Measurements from ENCODE around the gene VPS4B.

VPS4B gene

DNA sequence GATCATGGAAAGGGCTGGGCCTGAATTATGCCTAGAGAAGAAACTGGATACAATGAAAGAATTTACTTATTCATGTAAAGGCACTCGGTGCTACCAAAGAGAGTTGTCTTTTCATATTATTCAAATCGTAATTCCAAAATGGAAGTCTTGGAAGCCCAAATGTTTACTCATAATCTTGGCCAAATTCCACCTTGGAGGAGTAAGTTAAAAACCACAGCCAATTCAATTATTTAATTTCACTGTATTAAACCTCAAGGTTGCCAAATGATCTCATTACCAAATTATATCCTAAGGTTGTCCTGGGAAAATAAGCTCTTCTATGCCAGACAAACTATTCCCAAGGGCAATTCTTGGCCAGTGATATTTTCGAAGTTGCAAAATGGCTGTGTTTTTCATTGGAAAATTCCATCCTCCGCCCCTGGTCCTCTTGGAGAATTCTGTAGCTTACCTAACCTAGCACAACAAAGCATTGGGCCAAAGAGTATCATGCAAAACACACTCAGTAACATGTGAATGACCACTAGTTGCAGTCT is 11.1 kb upstream of the VPS4B start:
- TF ChIP-seq, protein P1, sequence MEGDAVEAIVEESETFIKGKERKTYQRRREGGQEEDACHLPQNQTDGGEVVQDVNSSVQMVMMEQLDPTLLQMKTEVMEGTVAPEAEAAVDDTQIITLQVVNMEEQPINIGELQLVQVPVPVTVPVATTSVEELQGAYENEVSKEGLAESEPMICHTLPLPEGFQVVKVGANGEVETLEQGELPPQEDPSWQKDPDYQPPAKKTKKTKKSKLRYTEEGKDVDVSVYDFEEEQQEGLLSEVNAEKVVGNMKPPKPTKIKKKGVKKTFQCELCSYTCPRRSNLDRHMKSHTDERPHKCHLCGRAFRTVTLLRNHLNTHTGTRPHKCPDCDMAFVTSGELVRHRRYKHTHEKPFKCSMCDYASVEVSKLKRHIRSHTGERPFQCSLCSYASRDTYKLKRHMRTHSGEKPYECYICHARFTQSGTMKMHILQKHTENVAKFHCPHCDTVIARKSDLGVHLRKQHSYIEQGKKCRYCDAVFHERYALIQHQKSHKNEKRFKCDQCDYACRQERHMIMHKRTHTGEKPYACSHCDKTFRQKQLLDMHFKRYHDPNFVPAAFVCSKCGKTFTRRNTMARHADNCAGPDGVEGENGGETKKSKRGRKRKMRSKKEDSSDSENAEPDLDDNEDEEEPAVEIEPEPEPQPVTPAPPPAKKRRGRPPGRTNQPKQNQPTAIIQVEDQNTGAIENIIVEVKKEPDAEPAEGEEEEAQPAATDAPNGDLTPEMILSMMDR (IDR thresholded peaks at IDR 0.05; ENCODE audit: insufficient read depth, missing control alignments): no peak
- DNase-seq (ENCODE audit: insufficient read length, low spot score) (no peak), FAIRE-seq (no peak)

- FAIRE-seq (peak; percentile 73), DNase-seq (ENCODE audit: insufficient read length, low spot score) (no peak)
- TF ChIP-seq, protein P1 (IDR thresholded peaks at IDR 0.05; ENCODE audit: insufficient read depth, missing control alignments): no peak
These were observed 8.9 kb upstream of the VPS4B start for GRCh38 chr18:63431180-63431579.

- DNase-seq (ENCODE audit: insufficient read length, low spot score) (no peak), FAIRE-seq (no peak)
- TF ChIP-seq, protein P1 (IDR thresholded peaks at IDR 0.05; ENCODE audit: insufficient read depth, missing control alignments): no peak
These were observed 8.2 kb upstream of the VPS4B start for GRCh38 chr18:63430526-63430925.

DNA sequence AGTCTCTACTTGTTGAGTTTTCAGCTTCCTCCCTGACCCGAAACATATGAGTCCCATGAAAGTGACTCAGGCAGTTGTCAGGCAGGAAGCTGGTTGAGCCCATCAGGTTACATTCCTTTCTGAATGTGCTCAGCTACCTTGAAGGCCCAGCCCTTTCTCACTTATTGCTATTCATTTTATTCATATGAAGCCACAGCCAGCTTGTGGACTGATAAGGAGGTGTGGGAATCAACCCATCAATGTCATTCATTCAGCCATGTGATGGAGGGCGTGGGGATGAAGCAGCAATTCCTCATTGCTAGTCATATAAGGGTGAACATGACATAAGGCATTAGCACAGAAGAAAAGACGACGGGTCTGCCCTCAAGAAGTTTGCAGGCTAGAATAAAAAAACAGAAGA is 5.3 kb upstream of the VPS4B start:
- FAIRE-seq (peak; percentile 6), DNase-seq (ENCODE audit: insufficient read length, low spot score) (no peak)
- TF ChIP-seq, protein P1 (IDR thresholded peaks at IDR 0.05; ENCODE audit: insufficient read depth, missing control alignments): no peak

DNA sequence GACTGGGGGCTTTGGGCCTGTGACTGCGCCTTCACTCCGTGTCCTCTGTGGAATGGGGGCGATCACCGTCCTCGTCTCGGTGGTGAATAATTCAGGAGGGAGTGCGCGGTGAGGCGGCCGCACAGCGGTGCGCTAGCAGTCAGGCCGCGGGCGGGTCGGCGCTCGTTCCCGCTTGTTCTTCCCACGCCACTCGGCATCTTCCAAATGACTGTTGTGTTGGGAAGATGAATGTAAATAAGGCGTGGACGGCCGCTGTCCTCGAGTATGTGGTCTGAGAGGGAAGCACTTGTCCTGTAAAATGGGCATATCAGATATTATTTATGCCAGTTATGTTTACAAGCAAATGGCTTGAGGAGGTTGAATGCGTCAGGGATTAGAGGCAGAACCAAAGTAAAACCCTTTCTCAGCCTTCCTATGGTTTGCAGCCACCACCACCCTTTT is 608 bp upstream of the VPS4B start:
- DNase-seq (ENCODE audit: insufficient read length, low spot score): no peak
- TF ChIP-seq, protein P1 (IDR thresholded peaks at IDR 0.05; ENCODE audit: insufficient read depth, missing control alignments): no peak
- peak; percentile 98 for FAIRE-seq

- FAIRE-seq: peak; percentile 98
- DNase-seq (ENCODE audit: insufficient read length, low spot score): no peak
- TF ChIP-seq, protein P1 (IDR thresholded peaks at IDR 0.05; ENCODE audit: insufficient read depth, missing control alignments): no peak
These were observed 762 bp downstream of the VPS4B start for GRCh38 chr18:63421514-63421913.

GRCh38 chr18:63412953-63413352 is 9.3 kb downstream of the VPS4B start:
- no peak for FAIRE-seq
- DNase-seq (ENCODE audit: insufficient read length, low spot score): no peak
- TF ChIP-seq, protein P1 (IDR thresholded peaks at IDR 0.05; ENCODE audit: insufficient read depth, missing control alignments): no peak

All from D721Med (cell line).